Umbilical cord (tissue), 2 donors: Measurements from ENCODE around the gene TRPV4. TPM values are rescaled to one million over a fixed set of nuclear protein-coding genes. Genes with fewer than 3 reads are reported as not detected.

Experiments used
- DNase-seq: peaks from one replicate; pipeline ENCODE4 v3.0.0-alpha.2; 2015; ENCODE audit warnings: low spot score
- total RNA-seq: library from RNA; depleted of rRNA; stranded (reverse); fragments of >200 nt; gene quantifications from one replicate; pipeline ENCODE4 v1.2.3, GENCODE V29; 2014; ENCODE audit warnings: low replicate concordance; ENCODE audit not compliant: insufficient read depth

Gene TRPV4
- total RNA-seq, 1 donor from 2014 or later: 0.48 TPM

- DNase-seq: no peak
Measured at GRCh38 chr12:109808876-109809646, 24.1 kb downstream of the TRPV4 start.

- DNase-seq: no peak
Measured at GRCh38 chr12:109807954-109808643, 25.1 kb downstream of the TRPV4 start.

GRCh38 chr12:109804820-109805761 lies 28.1 kb downstream of the TRPV4 start:
- peak; percentile 33 for DNase-seq

GRCh38 chr12:109803678-109804077 lies 29.5 kb downstream of the TRPV4 start:
- DNase-seq: no peak

- DNase-seq: no peak
Measured at GRCh38 chr12:109802828-109803227, 30.4 kb downstream of the TRPV4 start.

GRCh38 chr12:109800536-109800935 lies 32.7 kb downstream of the TRPV4 start:
- DNase-seq: no peak

- no peak for DNase-seq
Measured at GRCh38 chr12:109798691-109799090, 34.5 kb downstream of the TRPV4 start.

- no peak for DNase-seq
Measured at GRCh38 chr12:109797905-109798669, 35.1 kb downstream of the TRPV4 start.

- no peak for DNase-seq
Measured at GRCh38 chr12:109796057-109796456, 37.1 kb downstream of the TRPV4 start.

GRCh38 chr12:109795023-109795422 lies 38.2 kb downstream of the TRPV4 start:
- no peak for DNase-seq

- DNase-seq: no peak
Measured at GRCh38 chr12:109793826-109794501, 39.2 kb downstream of the TRPV4 start.

- DNase-seq: no peak
Measured at GRCh38 chr12:109793411-109793810, 39.8 kb downstream of the TRPV4 start.

- DNase-seq: no peak
Measured at GRCh38 chr12:109792992-109793391, 40.2 kb downstream of the TRPV4 start.

- DNase-seq: no peak
Measured at GRCh38 chr12:109789526-109790048, 43.6 kb downstream of the TRPV4 start.

- DNase-seq: no peak
Measured at GRCh38 chr12:109786799-109787198, 46.4 kb downstream of the TRPV4 start.

GRCh38 chr12:109785854-109786253 lies 47.3 kb downstream of the TRPV4 start:
- DNase-seq: no peak

- DNase-seq: no peak
Measured at GRCh38 chr12:109783965-109784244, 49.3 kb downstream of the TRPV4 start.

GRCh38 chr12:109783135-109783964 lies 49.8 kb downstream of the TRPV4 start:
- no peak for DNase-seq

- DNase-seq: no peak
Measured at GRCh38 chr12:109782326-109782703, 50.9 kb downstream of the TRPV4 start.
